Gastroesophageal sphincter (tissue), 3 donors: ENCODE measurements around the gene TUBE1.

Source experiments
- CTCF ChIP-seq, 4 experiments: fragments of 200-600 bp in 2 of 4; fragments of 450-650 bp in 2 of 4; sonication (generic) in 1 of 4; IDR thresholded peaks; one replicate each; pipeline ENCODE4 v1.5.1; 2017 to 2019; ENCODE audit warnings: antibody characterized with exemption in 4 of 4, mild to moderate bottlenecking in 2 of 4, moderate library complexity in 2 of 4
- EP300 ChIP-seq: sonication (generic); formaldehyde crosslinking; IDR thresholded peaks from one replicate; pipeline ENCODE4 v1.6.1; 2017; ENCODE audit warnings: antibody characterized with exemption, mild to moderate bottlenecking
- POLR2A ChIP-seq, 2 donors: fragments of 450-650 bp; IDR thresholded peaks; one replicate each; pipeline ENCODE4 v1.6.1; 2017; ENCODE audit warnings: antibody characterized with exemption in 2 of 2, mild to moderate bottlenecking in 2 of 2, moderate library complexity in 1 of 2
- POLR2AphosphoS5 ChIP-seq: sonication (generic); formaldehyde crosslinking; IDR thresholded peaks from one replicate; pipeline ENCODE4 v1.6.1; 2017; ENCODE audit warnings: antibody characterized with exemption

- TF ChIP-seq CTCF (IDR thresholded peaks at IDR 0.05) (no peak), POLR2AphosphoS5 (no peak), EP300 (no peak), POLR2A (IDR thresholded peaks at IDR 0.05) (no peak)
Measured at GRCh38 chr6:112054555-112055190, 32.6 kb downstream of the TUBE1 start.
